T-helper 1 cell (primary cell): ENCODE results near the gene SHISA3.

Experiments
- DNase-seq, 5 donors: peaks; one replicate each; pipeline ENCODE4 v3.0.0-alpha.2; 2012 to 2020

Gene SHISA3

GRCh38 chr4:42392436-42392835, 4.9 kb upstream of the SHISA3 start:
- no peak for DNase-seq

GRCh38 chr4:42395595-42395994, 1.7 kb upstream of the SHISA3 start:
- DNase-seq, result no peak

GRCh38 chr4:42396361-42396751, 932 bp upstream of the SHISA3 start:
- no peak for DNase-seq

- DNase-seq, result peak in 2 of 5 donors; percentile 11 to 12
Measured at GRCh38 chr4:42397635-42398170, 415 bp downstream of the SHISA3 start.

GRCh38 chr4:42398171-42398870, 1.0 kb downstream of the SHISA3 start:
- peak in 1 of 5 donors; percentile 31 for DNase-seq

- no peak for DNase-seq
Measured at GRCh38 chr4:42398871-42399331, 1.6 kb downstream of the SHISA3 start.

- no peak for DNase-seq
Measured at GRCh38 chr4:42399393-42399792, 2.1 kb downstream of the SHISA3 start.

- DNase-seq, result no peak
Measured at GRCh38 chr4:42401171-42401570, 3.9 kb downstream of the SHISA3 start.

- no peak for DNase-seq
Measured at GRCh38 chr4:42404001-42404400, 6.7 kb downstream of the SHISA3 start.

- DNase-seq, result no peak
Measured at GRCh38 chr4:42410446-42410845, 13.2 kb downstream of the SHISA3 start.

GRCh38 chr4:42411803-42412202, 14.5 kb downstream of the SHISA3 start:
- no peak for DNase-seq

GRCh38 chr4:42412251-42412650, 15.0 kb downstream of the SHISA3 start:
- DNase-seq, result no peak

- DNase-seq, result no peak
Measured at GRCh38 chr4:42415281-42415680, 18.0 kb downstream of the SHISA3 start.

- DNase-seq, result no peak
Measured at GRCh38 chr4:42416017-42416416, 18.7 kb downstream of the SHISA3 start.

- DNase-seq, result no peak
Measured at GRCh38 chr4:42417550-42417949, 20.3 kb downstream of the SHISA3 start.

GRCh38 chr4:42420140-42420539, 22.9 kb downstream of the SHISA3 start:
- DNase-seq, result no peak

GRCh38 chr4:42425146-42426065, 28.1 kb downstream of the SHISA3 start:
- no peak for DNase-seq

- no peak for DNase-seq
Measured at GRCh38 chr4:42428036-42428435, 30.7 kb downstream of the SHISA3 start.

- no peak for DNase-seq
Measured at GRCh38 chr4:42436928-42437565, 39.8 kb downstream of the SHISA3 start.

GRCh38 chr4:42440083-42440482, 42.8 kb downstream of the SHISA3 start:
- no peak for DNase-seq

- no peak for DNase-seq
Measured at GRCh38 chr4:42442601-42443000, 45.3 kb downstream of the SHISA3 start.

GRCh38 chr4:42445038-42445437, 47.8 kb downstream of the SHISA3 start:
- no peak for DNase-seq

GRCh38 chr4:42446823-42447222, 49.5 kb downstream of the SHISA3 start:
- no peak for DNase-seq
